ENCODE results near the gene TMEM141. TPM values are rescaled to one million over a fixed set of nuclear protein-coding genes. Genes with fewer than 3 reads are reported as not detected.
"Not testable (repeated sequence)": the region's sequence is repeated elsewhere in the genome, so short reads cannot be mapped to it uniquely, and the experiment has no call there.

Gene TMEM141
- total RNA-seq, 2 donors from 2014 or later, result 123 to 148 TPM

DNA sequence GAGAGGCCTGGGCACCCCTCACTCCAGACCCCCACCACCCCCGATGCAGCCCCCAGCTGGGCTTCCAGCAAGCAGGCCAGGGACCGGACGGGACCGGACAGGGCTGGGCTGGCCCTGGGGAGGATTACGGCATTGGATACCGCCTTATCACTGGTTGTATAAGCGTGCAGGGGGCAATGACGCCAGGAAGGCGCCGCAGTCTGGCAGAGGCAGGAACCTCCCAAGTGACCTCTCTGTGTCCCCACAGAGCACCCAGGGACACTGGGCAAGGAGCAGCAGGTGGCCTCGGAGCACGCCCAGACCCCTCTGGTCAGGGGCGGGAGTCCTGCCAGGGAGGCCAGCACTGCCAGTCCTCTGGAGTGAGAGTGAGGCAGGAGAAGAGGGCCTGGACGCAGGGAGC lies 26.1 kb upstream of the TMEM141 start:
- no peak overlapping the region for H3K4me3 ChIP-seq
- H3K9me3 ChIP-seq, result no peaks in the 10 kb centered on the region
- TF ChIP-seq, protein P1, sequence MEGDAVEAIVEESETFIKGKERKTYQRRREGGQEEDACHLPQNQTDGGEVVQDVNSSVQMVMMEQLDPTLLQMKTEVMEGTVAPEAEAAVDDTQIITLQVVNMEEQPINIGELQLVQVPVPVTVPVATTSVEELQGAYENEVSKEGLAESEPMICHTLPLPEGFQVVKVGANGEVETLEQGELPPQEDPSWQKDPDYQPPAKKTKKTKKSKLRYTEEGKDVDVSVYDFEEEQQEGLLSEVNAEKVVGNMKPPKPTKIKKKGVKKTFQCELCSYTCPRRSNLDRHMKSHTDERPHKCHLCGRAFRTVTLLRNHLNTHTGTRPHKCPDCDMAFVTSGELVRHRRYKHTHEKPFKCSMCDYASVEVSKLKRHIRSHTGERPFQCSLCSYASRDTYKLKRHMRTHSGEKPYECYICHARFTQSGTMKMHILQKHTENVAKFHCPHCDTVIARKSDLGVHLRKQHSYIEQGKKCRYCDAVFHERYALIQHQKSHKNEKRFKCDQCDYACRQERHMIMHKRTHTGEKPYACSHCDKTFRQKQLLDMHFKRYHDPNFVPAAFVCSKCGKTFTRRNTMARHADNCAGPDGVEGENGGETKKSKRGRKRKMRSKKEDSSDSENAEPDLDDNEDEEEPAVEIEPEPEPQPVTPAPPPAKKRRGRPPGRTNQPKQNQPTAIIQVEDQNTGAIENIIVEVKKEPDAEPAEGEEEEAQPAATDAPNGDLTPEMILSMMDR (IDR thresholded peaks at IDR 0.05), result no peak
- DNase-seq (ENCODE audit: low spot score), result no peak
- H3K36me3 ChIP-seq, result no peaks in the 10 kb centered on the region
- H3K4me1 ChIP-seq, result peaks cover 0 to 11% of the 10 kb centered on the region in 2 donors
- no peak overlapping the region for H3K27ac ChIP-seq
- H3K27me3 ChIP-seq, result no peaks in the 10 kb centered on the region

DNA sequence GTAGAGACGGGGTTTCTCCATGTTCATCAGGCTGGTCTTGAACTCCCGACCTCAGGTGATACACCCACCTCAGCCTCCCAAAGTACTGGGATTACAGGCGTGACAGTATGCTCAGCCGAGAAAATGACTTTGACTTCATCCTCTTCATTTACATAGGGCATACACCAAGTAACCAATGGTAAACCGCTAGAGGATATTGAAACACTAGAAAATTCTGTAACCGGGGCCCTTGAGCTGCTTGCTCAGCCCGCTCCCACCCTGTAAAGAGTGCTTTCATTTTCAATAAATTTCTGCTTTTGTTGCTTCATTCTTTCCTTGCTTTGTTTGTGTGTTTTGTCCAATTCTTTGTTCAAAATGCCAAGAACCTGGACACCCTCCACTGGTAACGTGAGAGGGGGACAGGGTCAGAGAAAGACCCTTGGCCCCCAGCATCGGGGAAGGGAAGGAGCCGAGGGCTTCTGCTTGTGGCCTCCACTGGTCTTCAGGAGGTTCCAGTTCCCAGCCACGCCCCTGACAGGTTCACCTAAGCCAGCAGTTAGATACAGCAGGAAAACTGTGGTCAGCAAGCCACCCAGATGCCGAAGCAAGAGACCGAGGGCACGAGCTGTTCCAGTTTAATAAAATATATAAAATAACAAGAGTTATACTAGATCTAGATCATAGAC lies 25.3 kb upstream of the TMEM141 start:
- H3K36me3 ChIP-seq; H3K4me1 ChIP-seq; H3K4me3 ChIP-seq; H3K27ac ChIP-seq; DNase-seq (ENCODE audit: low spot score); H3K9me3 ChIP-seq; H3K27me3 ChIP-seq: not testable (repeated sequence)

DNA sequence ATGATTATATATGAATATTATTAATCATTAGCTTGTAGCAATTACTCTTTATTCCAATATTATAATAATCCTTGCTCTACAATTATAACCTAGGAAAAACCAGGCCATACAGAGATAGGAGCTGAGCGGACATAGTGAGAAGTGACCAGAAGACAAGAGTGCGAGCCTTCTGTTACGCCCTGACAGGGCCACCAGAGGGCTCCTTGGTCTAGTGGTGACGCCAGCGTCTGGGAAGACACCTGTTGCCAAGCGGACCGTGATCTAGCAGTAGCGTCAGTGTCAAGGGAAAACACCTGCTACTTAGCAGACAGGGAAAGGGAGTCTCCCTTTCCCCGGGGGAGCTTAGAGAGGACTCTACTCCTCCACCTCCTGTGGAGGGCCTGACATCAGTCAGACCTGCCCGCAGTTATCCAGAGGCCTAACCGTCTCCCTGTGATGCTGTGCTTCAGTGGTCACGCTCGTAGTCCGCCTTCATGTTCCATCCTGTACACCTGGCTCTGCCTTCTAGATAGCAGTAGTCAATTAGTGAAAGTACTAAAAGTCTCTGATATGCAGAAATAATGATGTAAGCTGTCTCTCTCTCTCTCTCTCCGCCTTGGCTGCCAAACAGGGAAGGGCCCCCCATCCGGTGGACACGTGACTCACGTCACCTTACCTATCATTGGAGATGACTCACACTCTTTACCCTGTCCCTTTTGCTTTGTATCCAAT lies 24.6 kb upstream of the TMEM141 start:
- TF ChIP-seq, protein P1 (IDR thresholded peaks at IDR 0.05), result peak in 1 of 2 donors; percentile 50
- H3K4me1 ChIP-seq; H3K9me3 ChIP-seq; H3K36me3 ChIP-seq; H3K4me3 ChIP-seq; H3K27me3 ChIP-seq; H3K27ac ChIP-seq; DNase-seq (ENCODE audit: low spot score): not testable (repeated sequence)

DNA sequence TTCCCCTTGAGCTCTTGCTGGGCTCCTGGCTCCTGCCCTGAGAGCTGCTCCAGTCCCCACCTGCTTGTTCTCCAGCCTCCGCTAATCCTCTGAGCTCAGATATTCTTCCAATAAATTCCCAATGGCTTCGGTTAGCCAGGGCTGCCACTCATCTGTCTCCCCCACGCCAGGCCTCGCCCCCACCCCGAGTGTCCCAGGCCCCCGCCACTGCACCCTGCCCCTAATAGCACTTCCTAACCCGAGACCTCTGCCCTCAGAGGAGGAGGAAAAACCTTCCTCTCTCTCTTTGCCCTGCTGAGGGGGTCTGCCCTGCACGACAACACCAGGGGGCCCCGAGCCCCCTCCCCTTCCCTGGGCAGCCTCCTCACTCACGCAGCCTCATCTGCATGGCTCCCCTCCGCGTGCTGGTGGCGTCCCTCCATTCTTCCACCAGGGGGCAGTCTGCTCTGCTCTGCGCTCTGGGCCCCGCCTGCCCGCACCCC lies 21.4 kb upstream of the TMEM141 start:
- TF ChIP-seq, protein P1 (IDR thresholded peaks at IDR 0.05), result peak; percentile 20 to 56
- no peak overlapping the region for H3K27ac ChIP-seq
- H3K9me3 ChIP-seq, result peaks cover 0 to 6% of the 10 kb centered on the region in 2 donors
- H3K4me3 ChIP-seq, result no peak overlapping the region
- no peaks in the 10 kb centered on the region for H3K36me3 ChIP-seq
- H3K4me1 ChIP-seq, result peaks cover 0 to 4% of the 10 kb centered on the region in 2 donors
- no peak for DNase-seq (ENCODE audit: low spot score)
- H3K27me3 ChIP-seq, result no peaks in the 10 kb centered on the region

DNA sequence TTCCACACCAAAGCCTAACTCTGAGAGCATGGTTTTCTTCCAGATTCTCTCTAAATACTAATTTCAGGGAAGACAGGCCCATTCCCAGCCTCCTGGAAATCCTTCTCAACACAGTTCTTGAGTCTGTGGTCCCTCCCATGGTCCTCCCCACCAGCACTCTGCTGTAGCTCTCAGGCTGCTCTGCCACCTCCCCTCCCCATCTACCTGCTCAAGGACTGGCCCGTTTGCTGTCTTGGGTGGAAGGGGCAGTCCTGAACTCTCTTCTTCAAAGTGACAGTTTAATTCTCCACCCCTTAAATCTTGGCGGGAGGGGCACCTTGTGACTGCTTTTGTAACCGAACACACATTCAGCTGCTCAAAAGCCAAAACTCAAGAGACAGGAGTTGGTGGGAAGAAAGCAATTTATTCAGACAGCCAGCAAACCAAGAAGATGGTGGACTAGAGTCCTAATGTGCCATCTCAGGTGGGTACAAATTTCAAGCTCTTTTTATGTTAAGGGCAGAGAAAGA lies 19.2 kb upstream of the TMEM141 start:
- H3K36me3 ChIP-seq, result no peaks in the 10 kb centered on the region
- no peak for DNase-seq (ENCODE audit: low spot score)
- H3K4me3 ChIP-seq, result no peak overlapping the region
- no peaks in the 10 kb centered on the region for H3K4me1 ChIP-seq
- no peaks in the 10 kb centered on the region for H3K27me3 ChIP-seq
- no peak overlapping the region for H3K27ac ChIP-seq
- H3K9me3 ChIP-seq, result peaks cover 0 to 6% of the 10 kb centered on the region in 2 donors
- TF ChIP-seq, protein P1 (IDR thresholded peaks at IDR 0.05), result no peak

DNA sequence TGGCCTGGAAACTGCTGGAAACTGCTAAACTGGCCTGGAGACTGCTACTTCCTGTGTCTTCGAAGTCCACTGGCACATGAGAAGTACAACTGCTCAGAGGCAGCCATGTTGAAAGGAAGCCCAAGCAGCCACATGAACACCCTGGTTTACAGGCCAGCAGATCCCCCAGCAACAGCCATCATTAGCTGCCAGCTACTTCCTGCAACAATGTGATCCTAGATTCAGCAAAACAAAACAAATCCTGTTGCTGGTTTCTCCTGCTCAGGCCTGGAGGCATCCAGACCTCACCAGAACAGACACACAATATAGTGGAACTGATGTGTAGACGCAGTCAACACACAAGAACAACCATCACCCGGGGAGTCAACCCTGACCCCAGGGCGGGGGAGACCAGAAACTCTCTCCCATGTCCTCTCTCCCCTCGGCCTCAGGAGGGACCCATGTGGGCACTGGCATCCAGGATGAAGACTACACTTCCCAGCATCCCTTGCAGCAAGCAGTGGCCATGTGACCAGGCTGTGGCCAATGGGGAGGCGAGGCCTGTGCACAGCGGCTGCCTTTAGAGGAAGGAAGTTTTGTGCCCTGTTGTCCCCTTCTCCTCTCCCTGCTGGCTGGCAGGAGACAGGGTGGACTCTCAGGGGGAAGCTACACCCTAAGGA lies 17.6 kb upstream of the TMEM141 start:
- H3K4me1 ChIP-seq, result no peaks in the 10 kb centered on the region
- no peaks in the 10 kb centered on the region for H3K36me3 ChIP-seq
- no peak overlapping the region for H3K4me3 ChIP-seq
- peaks cover 0 to 6% of the 10 kb centered on the region in 2 donors for H3K9me3 ChIP-seq
- no peak overlapping the region for H3K27ac ChIP-seq
- H3K27me3 ChIP-seq, result no peaks in the 10 kb centered on the region
- TF ChIP-seq, protein P1 (IDR thresholded peaks at IDR 0.05), result no peak
- DNase-seq (ENCODE audit: low spot score), result no peak

All from right atrium auricular region (tissue), 2 donors.